Hematopoietic multipotent progenitor cell treated with erythropoietin and hydrocortisone succinate and interleukin-3 and kit ligand, for 6 days (in vitro differentiated cells): ENCODE data around the gene KDM1A.

ENCODE experiments used
- DNase-seq: peaks from one replicate; pipeline ENCODE4 v3.0.0-alpha.2; 2015

KDM1A gene

DNA sequence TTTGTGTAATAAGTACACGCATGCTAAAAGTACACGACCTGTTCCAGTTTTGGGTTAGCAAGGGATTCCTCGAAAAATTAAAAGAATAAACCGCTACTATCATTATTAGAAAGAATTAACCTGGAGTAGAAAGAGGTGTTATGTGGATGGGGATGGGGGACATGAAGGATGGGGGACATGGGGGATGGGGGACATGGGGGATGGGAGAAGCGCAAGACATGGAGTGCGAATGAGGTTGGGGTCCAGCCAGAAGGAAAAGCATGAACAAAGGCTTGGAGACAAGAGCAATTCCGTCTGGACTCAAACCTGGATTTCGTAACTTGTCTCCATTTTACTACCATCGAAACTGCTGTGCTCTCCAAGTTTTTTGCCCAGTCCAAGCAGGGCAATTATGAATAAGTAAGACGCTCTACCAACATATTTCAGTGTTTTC is 591 bp upstream of the KDM1A start:
- no peak for DNase-seq

DNA sequence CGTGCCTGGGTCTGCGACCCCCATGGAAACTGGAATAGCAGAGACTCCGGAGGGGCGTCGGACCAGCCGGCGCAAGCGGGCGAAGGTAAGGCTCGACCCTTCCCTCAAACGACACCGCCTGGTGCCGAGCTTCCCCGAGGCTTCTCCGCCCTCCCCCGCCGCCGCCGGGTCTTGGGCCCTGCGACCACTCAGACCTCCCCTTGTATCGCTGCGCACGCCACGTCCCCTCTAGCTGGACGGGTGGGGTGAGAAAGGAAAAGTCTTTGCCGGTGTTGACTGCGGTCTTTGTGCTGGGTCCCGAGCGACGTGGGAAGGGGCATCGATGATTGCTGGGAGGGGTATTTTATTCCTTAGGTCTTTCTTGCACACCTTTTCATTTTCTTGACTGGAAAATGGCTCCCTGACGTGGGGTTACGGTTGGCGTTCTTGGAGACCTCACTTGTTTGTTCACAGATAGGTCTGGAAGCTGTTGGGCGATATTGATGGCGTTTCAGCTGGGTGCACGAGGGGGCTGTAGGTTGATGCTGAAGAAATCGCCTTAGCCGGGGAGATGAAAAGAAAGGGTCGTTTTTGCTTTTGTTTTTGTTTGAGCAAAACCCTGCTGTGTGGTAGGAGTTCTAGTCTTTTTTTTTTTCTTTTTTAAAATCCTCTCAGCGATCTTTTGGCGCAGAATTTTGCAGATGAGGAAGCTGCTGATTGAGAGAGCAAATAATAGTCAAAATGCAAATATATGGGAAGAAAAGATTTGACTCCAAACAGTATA is 776 bp downstream of the KDM1A start:
- DNase-seq = peak; percentile 74

DNA sequence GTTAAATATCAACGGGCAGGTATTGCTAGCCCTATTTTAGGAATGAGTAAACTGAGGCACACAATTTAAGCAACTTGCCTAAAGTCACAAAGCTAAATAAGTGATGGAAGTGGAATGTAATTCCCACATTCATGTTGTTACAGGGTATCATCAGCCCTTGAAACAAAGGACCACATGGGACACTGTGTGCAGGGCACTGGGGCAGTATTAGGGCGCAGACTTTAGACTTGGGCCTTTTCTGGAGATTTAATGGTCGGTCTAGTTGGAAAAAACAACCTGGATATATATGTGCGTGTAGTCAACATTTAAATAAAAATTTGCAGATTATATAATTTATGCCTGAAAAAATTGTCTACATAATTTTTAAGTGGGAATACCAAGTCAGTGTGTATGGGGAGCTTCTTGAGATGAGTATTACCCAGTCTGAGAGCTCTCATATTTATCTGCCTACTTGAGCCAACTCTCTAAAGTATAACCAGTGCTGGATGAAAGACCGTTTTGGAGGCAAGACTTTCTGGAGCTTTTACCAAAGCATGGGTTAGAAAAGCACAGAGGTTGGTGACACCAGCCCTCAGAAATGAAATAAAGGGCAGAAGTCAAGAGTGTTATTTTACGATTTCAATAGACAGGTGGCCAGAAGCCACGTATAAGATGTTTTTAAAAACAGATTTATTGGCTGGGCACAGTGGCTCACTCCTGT is 1.6 kb downstream of the KDM1A start:
- DNase-seq = peak; percentile 58

DNA sequence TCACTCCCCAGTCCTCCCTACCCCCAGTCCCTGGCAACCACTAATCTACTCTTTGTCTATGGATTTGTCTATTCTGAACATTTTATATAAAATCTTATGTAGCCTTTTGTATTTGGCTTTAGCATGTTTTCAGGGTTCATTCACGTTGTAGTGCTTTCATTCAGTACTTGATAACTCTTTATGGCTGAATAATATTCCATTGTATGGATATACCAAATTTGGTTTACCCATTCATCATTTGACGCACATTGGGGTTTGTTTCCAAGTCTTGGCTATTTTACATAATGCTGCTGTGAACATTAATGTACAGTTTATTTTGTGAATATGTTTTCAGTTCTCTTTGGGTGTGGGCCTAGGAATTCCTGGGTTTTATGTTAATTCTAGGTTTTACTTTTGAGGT is 2.6 kb downstream of the KDM1A start:
- DNase-seq = no peak

DNA sequence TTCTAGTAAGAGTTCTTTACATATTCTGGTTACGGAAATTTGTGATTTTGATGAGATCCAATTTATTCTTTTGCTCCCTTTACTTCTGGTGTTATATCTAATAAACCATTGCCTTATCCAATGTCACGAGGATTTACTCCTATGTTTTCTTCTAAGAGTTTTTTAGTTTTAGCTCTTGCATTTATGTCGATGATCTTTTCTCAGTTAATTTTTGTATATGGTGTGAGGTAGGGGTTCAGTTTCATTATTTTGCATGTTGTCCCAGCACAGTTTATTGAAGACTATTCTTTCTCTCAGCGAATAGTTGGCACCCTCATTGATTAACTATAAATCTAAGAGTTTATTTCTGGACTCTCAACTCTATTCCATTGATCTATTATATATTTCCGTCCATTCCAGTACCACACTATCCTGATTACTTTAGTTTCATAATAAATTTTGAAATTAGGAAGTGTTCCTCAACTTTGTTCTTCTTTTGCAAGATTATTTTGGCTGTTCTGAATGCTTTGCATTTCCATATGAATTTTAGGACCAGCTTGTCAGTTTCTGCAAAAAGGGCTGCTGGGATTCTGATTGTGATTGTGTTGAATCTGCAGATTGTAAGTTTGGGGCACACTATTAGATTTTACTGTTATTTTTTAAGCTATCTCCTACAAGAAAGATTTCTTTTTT is 4.0 kb downstream of the KDM1A start:
- DNase-seq = no peak

DNA sequence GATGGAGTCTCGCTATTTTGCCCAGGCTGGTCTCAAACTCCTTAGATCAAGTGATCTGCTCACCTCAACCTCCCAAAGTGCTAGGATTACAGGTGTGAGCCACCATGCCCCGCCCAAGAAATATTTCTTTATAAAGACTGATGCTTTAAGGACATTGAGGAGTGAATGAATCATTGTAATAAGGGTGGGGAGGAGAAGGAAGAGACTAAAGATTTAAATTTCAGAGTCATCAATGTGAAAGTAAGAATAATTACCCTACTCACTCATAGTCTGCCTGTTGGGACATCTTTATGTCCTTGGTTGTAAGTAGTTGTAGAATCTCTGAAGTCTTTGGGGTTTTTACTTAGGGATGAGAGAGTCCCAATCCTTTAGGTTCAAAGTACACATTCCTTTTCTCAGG is 7.3 kb downstream of the KDM1A start:
- DNase-seq = no peak

DNA sequence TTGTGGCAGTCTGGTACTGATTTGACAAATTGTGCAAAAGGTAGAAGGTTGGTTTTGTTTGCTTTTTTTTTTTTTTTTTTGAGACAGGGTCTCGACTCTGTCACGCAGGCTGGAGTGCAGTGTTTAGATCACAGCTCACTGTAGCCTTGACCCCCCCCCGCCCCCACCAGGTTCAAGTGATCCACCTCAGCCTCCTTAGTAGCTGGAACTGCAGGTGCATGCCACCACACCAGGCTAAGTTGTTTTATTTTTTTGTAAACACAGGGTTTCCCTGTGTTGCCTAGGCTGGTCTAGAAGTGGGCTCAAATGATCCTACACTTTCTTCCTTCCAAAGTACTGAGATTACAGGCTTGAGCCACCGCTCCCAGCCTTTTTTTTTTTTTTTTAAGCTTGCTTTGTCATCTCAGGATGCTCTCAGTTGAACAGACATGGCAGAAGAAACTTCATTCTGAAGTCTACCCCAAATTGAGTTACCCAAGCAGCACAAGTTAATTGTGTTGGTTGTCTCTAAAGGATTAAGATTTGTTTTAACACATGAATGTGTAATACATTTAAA is 8.2 kb downstream of the KDM1A start:
- DNase-seq = no peak

DNA sequence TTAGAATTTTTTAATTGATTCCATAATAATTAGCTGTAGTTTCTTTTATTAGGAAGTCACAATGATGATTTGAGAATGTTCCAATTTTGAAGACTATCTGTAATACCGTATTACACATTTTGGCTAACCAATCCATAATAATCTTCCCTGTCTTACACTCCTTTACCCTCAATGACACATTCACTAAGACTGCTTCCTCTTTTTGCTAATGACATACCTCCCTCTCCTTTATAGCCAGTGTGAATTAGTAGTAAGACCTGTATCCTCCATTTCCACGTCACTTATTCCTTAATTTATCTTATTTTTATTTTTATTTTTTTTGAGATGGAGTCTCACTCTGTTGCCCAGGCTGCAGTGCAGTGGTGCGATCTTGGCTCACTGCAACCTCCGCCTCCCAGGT is 10.1 kb downstream of the KDM1A start:
- DNase-seq = peak; percentile 27

DNA sequence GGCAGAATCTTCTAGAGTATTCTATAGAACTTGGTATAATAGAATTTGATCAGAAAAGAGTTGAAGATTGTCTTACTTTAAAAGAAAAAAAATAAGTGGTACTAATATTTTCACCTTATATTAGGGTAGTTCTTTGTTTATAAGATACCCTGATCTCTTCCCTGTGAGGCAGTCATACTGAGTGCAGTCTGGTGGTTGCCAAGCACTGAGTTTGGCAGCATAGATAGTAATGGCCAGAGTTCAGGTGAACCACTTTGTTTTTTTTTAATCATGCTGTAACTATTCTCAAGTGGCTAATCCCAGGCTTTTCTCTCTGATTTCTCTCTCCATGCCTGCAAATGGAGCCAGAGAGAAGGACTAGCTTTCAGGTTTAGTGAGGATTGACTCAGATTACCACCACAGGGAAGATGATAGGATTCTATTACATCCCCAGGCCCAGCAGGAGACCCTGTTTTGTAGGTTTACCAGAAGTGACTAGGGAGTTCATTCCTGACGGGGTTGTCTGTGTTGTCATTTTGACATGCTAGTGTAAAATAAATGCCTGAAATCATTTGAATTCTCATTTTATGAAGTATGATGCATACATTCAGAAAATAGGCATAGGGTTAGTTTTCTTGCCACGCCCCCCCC is 16.7 kb downstream of the KDM1A start:
- DNase-seq = no peak

DNA sequence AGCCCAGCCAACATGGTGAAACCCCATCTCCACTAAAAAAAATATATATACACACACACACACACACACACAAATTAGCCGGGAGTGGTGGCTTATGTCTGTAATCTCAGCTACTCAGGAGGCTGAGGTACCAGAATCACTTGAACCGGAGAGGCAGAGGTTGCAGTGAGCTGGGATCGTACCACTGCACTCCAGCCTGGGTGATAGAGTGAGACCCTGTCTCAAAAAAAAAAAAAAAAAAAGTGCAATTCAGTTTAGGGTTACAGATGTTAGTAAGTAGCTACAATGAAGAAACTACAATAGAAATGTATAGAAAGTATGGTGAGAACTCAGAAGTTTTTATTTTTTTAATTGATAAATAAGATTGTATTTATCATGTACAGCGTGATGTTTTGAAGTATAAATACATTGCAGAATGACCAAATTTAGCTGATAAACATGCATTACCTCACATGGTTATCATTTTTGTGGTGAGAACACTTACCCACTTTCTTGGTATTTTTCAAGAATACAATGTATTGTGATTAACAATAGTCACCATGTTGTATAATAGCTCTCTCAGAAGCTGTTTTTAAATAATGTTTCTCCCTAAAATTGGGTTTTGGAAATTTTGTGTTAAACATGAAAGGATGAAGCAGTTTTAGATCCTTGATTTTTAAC is 17.9 kb downstream of the KDM1A start:
- DNase-seq = peak; percentile 53

DNA sequence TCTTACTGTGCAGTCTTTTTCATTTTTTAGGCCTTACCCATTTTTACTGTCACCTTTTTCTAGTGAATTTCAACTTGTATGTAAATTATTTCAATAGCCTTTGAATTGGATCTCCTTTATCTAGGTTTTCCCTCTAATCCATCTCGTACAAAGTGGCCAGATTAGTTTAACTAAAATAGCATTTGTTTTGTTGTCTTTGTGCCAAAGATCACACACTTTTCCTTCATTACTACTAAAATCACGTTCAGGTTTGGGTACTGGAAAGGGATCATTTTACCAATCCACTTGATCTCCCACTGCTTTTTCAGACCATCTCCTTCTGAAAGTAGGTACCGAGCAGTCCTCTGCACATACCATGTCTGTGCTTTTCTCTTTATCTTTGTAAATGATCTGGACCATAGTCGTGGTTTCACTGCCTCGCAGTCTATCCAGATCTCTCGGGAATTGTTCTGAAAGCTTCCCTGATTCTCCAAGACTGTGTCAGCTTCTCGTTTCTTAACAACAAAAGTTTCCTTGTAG is 20.1 kb downstream of the KDM1A start:
- no peak for DNase-seq

DNA sequence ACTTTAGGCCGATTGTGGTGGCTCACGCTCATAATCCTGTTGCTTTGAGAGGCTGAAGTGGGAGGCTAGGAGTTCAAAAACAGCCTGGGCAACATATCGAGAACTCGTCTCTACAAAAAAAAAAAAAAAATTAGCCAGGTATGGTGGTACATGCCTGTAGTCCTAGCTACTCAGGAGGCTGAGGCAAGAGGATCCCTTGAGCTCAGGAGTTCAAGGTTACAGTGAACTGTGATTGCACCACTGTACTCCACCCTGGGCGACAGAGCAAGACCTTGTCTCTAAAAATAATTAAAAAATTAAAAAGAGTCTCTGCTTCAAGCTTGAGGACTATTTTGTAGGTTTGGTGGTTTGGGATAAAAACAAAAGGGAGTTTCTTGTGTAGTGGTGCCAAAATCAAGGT is 21.2 kb downstream of the KDM1A start:
- DNase-seq = no peak

DNA sequence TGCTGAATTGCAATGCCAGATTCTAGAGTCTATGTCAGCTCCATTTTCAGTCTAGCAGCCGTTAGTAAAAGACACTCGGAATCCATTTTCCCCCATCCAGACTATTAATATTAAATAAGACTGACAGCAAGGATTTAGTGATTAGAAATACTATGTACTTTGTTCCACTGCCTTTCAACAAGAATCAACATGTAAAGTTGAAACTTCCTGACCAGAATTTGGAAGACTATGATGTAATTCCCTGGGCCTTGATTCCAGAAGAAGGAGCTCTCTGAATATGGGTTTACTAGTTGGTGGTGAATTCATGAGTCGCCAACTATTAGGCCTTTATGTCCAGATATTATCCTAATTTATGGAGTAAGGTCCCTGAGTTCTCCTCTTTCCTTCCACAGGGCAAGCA is 24.8 kb downstream of the KDM1A start:
- DNase-seq = no peak

DNA sequence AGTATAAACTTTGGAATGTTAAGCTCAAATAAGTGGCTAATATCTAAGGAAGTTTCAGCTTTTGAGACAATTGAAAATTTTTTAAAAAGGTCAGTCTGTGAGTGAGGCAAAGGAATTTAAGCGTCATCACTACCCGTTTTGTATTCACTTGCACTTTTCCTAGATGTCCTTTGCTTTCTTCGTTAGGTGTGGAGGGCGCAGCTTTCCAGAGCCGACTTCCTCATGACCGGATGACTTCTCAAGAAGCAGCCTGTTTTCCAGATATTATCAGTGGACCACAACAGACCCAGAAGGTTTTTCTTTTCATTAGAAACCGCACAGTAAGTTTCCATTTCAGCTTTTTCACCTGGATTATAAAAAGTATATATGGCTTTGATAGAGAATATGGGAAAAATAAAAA is 30.9 kb downstream of the KDM1A start:
- DNase-seq = no peak

DNA sequence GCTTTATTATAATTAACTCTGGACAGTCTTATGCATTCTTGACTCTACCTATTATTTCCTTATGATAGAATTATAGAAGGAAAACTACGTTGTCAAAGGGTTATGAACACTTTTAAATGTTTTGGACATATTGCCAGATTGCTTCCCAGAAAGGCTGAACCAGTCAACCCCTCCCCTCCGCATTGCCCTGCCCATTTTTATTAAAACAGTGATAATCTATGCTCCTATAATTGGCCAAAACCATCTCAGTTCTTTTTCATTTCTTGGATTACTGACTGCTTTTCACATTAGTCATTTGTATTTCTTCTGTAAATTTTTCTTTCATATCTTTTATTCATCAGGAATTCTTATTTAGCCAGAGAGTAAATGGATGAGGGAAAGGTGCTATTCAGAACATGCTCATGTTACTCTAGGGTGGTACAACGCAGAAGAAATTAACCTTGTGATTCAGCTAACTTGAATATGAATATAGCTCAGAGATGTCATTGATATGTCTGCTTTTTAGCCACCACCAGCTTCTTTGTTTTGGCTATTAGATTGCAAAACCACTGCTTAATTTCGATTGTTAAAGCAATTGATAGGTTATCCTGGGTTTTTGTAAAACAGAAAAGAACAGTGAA is 32.1 kb downstream of the KDM1A start:
- no peak for DNase-seq

DNA sequence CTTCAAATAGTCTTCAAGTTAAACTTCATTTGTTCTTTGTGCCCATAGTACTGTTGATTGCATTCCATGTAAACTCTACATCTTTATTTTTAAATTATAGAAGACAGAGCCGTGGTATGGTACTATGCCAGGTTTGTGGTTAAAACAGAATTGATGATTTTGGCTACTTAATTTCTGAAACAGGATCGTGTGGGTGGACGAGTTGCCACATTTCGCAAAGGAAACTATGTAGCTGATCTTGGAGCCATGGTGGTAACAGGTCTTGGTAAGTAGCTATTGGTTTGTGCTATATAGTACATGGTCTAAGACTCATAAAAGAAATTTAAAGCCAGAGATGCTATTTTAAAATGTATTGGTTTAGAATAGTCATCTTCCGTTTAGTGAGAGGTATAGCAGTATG is 38.0 kb downstream of the KDM1A start:
- no peak for DNase-seq

DNA sequence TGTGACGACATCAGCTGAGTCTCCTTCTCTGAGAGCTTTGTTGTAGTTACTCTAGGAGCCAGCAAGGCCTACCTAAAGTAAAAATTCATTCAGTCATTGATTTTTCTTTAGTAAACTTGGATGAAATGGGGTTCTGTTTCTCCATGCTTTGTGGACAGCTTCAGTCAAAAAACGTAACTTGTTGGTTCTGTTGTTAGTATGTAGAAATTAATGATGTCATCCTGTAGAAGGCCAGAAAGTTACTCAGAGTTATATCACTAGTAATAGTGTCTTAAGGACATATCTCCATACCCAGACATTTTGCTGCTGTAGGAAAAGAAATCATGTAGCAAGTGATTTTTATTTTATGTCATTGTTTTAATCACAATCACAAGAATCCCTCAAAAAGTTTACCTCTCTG is 43.0 kb downstream of the KDM1A start:
- no peak for DNase-seq

DNA sequence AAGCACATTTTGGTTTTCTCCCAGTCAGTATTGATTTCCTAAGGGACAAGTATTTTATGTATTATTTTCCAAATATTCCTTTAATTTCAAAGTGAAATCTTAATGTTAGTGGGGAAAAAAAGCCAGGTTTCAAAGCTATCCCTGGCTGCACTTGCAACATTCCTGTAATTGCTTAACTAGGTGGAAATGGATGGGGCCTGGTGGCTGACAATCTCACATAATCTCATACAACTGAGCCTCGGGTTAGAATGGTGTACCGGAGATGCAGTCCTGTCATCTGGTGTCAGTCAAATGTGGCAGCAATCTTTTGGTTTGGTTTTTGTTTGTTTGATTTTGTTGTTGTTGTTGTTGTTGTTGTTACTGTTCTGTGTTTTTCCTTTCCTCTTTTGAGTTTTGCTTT is 46.1 kb downstream of the KDM1A start:
- no peak for DNase-seq

DNA sequence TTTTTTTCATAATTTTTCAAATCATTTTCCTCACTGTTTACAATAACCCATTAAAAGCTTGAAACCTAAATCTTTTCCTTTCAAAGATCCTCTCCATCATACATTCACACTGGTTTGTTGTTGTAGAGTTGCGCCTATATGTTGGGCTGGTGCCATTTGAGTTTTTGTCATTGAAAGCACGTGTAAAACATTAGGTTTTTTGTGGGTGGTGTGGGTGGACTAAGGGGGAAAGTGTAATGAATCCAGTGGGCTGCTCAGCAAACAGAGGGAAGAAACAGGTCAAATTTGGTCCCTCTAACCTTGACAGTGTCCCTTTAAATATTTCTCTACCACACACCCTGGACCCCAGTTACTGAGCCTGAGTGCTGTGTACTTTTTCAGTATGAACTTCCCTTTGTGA is 46.8 kb downstream of the KDM1A start:
- DNase-seq = no peak

DNA sequence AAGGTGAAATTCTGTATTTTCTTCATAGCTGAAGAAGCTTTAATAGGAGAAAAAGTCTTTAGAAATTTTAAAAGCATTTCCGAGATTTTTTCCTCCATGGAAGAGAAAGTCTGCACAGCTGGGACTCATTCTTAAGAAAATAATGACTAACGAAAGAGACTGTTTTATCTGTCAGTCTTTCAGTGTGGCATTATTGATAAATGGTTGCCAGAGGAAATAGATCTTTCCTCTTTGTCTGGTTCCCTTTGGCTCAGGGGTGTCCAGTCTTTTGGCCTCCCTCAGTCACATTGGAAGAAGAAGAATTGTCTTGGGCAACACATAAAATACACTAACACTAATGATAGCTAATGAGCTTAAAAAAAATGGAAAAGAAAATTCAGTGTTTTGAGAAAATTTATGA is 49.9 kb downstream of the KDM1A start:
- no peak for DNase-seq

DNA sequence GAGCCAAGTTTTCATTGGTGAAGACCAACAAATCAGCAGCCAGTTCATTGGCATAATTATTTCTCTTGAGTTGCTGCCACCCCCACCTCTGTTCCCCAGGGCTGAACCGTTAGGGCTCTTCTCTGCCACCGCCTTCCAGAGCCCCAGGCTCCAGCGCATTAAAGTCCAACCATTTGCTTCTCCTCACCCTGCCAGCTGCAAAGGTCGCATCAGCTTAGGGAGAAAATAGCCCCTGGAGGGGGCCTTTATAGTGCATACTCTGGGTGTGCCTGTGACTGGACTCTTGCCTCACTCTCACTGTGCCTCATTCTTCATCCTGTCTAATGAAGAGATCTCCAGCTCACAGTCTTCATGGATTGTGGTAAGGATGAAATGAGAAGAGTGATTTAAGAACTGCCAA is 50.4 kb downstream of the KDM1A start:
- DNase-seq = no peak

DNA sequence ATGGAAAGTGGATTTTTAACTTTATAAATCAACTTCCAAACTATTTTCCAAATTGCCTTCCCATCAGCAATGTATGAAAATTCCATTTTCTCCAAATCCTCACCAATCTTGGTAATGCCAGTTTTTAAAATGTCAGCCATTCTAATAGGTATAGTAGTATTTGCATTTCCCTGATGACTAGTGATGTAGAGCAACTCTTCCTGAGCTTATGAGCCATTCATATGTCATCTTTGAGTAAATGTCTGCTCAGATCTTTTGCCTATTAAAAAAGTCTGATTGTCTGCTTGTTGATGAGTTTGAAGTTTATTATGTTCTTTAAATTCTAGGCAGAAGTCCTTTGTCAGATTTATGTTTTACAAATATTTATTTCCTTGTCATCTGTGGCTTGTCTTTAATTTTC is 54.7 kb downstream of the KDM1A start:
- no peak for DNase-seq
